ENCODE measurements around the gene FOXC2.

- TF ChIP-seq CTCF (conservative IDR thresholded peaks at IDR 0.05 in 1 of 2, IDR thresholded peaks at IDR 0.05 in 1 of 2; ENCODE audit: low read depth in 1 of 2, low read length in 2 of 2) (no peak), EZH2 (IDR thresholded peaks at IDR 0.05; ENCODE audit: low read length, missing control alignments) (no peak)
Observed at GRCh38 chr16:86573646-86574508, 7.2 kb downstream of the FOXC2 start.
